Activated CD8-positive, alpha-beta T cell treated with anti-CD3 and anti-CD28 coated beads for 36 hours (primary cell): ENCODE data around the gene PNLIPRP3. TPM values are rescaled to one million over a fixed set of nuclear protein-coding genes. Genes with fewer than 3 reads are reported as not detected.

Experiments used
- ATAC-seq: fragments of 200-7000 bp; cut with Tn5 transposase; one replicate; pipeline ENCODE4 v1.10.0; 2021; ENCODE audit warnings: mild to moderate bottlenecking, moderate library complexity
- CTCF ChIA-PET: fragments of 350-600 bp; sonication (Branson Sonifier 250); formaldehyde crosslinking; loops from one replicate; lab custom pipeline; 2021; ENCODE audit warnings: antibody characterized with exemption; lab: Charles Lee
- POLR2A ChIA-PET: fragments of 350-600 bp; sonication (Branson Sonifier 250); formaldehyde crosslinking; loops from one replicate; lab custom pipeline; 2021; ENCODE audit warnings: antibody characterized with exemption; lab: Charles Lee
- DNase-seq: peaks from one replicate; pipeline ENCODE4 v3.0.0-alpha.2; 2020
- H3K27ac Mint-ChIP-seq: one replicate; pipeline ENCODE4 v1.8.0; 2021; ENCODE audit warnings: mild to moderate bottlenecking, mixed read lengths
- H3K27me3 Mint-ChIP-seq: one replicate; pipeline ENCODE4 v1.8.0; 2021; ENCODE audit warnings: mixed read lengths
- H3K36me3 Mint-ChIP-seq: one replicate; pipeline ENCODE4 v1.8.0; 2021; ENCODE audit warnings: low read depth, mixed read lengths
- H3K4me1 Mint-ChIP-seq: one replicate; pipeline ENCODE4 v1.8.0; 2021; ENCODE audit warnings: low read depth, mixed read lengths
- H3K4me3 Mint-ChIP-seq: one replicate; pipeline ENCODE4 v1.8.0; 2021; ENCODE audit warnings: mild to moderate bottlenecking, moderate library complexity, mixed read lengths
- H3K9me3 Mint-ChIP-seq: one replicate; pipeline ENCODE4 v1.8.0; 2021; ENCODE audit warnings: mixed read lengths
- intact Hi-C: fragments of 100-400 bp; cut with micrococcal nuclease; formaldehyde crosslinking; loops from one replicate; pipeline ENCODE4 v1.10.0; 2022
- total RNA-seq, 2 experiments: library from RNA; stranded (reverse); gene quantifications; one replicate each; pipeline ENCODE4 v1.2.3, GENCODE V29; 2021
- TF ChIP-seq, protein P1 (sequence below): fragments of 200-600 bp; IDR thresholded peaks from one replicate; pipeline ENCODE4 v1.8.0; 2022; ENCODE audit warnings: antibody characterized with exemption, mild to moderate bottlenecking

Gene PNLIPRP3
- total RNA-seq, 2 experiments from 2014 or later: not detected

DNA sequence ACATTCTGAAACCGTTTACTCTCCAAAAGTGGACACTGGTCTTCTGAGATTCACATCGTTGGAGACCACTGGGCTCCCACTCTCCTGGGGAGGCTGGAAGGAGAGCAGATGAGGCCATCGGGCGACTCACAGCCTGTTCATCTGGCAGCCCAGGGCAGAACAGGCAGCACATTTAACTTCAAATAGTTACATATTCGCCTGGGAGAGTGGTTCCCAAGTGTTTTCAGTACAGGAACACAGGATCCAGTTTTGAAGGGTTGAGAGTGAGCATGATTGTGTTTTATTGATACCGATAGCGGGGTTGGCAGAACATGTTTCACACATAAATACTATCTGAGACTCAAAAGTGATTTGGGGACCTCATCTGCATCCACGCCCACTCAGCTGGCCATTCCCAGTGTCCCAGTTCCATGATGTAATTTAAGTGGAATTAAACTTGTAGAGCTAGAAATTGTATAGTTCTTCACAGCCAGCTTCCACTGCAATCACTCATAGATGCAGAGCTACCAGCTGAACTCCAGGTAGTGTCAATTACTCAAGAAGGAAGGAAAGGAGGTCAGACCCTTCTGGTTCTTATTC, 95.2 kb downstream of the PNLIPRP3 start:
- ATAC-seq (no peak), DNase-seq (no peak)
- no peaks in the 10 kb centered on the region for H3K36me3 Mint-ChIP-seq
- intact Hi-C loops: no loop called here
- ChIA-PET CTCF (interaction anchor here (0.7 to 1.5 kb wide), 3 partner anchors 9 to 15 kb away, joined by 3 to 4 read pairs (median 3); no protein-coding TSS in a partner anchor), POLR2A (no interaction called here)
- TF ChIP-seq, protein P1, sequence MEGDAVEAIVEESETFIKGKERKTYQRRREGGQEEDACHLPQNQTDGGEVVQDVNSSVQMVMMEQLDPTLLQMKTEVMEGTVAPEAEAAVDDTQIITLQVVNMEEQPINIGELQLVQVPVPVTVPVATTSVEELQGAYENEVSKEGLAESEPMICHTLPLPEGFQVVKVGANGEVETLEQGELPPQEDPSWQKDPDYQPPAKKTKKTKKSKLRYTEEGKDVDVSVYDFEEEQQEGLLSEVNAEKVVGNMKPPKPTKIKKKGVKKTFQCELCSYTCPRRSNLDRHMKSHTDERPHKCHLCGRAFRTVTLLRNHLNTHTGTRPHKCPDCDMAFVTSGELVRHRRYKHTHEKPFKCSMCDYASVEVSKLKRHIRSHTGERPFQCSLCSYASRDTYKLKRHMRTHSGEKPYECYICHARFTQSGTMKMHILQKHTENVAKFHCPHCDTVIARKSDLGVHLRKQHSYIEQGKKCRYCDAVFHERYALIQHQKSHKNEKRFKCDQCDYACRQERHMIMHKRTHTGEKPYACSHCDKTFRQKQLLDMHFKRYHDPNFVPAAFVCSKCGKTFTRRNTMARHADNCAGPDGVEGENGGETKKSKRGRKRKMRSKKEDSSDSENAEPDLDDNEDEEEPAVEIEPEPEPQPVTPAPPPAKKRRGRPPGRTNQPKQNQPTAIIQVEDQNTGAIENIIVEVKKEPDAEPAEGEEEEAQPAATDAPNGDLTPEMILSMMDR: no peak
- peaks cover 1% of the 10 kb centered on the region for H3K27me3 Mint-ChIP-seq
- no peak overlapping the region for H3K4me3 Mint-ChIP-seq
- no peaks in the 10 kb centered on the region for H3K4me1 Mint-ChIP-seq
- H3K9me3 Mint-ChIP-seq: no peaks in the 10 kb centered on the region
- H3K27ac Mint-ChIP-seq: no peak overlapping the region

DNA sequence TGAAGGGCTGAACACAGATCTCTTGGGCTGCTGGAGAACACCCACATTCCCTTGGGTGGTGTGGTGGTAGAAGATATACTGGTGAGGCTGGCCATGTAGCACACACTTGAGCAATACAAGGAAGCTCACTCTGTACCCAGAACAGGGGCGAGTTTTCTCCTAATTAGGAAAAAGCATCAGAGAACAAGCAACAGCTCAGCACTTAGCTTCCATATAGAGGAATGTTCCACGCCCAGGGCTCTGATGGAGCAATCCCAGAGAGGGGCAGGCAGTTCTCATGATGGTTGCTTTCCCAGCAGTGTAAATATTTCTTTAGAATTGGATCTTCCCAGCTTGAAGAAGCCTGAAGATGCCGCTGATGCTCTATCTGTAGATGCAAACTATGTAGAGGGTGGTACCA, 97.1 kb downstream of the PNLIPRP3 start:
- H3K9me3 Mint-ChIP-seq: no peaks in the 10 kb centered on the region
- no peak for ATAC-seq
- intact Hi-C loops: no loop called here
- no peak overlapping the region for H3K4me3 Mint-ChIP-seq
- H3K4me1 Mint-ChIP-seq: no peaks in the 10 kb centered on the region
- CTCF ChIA-PET: interaction anchor here (0.9 to 2.0 kb wide), 3 partner anchors 9 to 35 kb away, joined by 3 to 5 read pairs (median 5); no protein-coding TSS in a partner anchor
- H3K27me3 Mint-ChIP-seq: peaks cover 1% of the 10 kb centered on the region
- POLR2A ChIA-PET: no interaction called here
- H3K36me3 Mint-ChIP-seq: no peaks in the 10 kb centered on the region
- H3K27ac Mint-ChIP-seq: no peak overlapping the region
- DNase-seq: no peak
- TF ChIP-seq, protein P1: no peak

DNA sequence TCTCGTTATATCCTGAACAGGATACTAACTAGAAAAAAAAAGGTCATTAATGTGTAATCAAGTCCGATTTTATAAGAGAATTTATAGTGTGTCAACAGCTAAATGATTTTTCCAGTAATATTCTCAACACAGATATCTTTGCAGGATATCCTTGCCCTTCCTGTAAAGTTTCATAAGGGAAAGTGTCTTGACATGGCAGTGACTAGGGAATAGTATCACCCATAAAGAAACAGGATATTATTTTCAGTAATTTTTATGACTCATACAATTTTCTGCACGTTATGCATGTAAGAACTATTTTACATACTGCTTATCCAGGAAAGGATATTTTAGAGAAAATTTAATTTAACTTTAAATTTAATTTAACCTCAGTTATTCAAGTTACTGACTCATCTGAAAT, 98.6 kb downstream of the PNLIPRP3 start:
- no peaks in the 10 kb centered on the region for H3K9me3 Mint-ChIP-seq
- TF ChIP-seq, protein P1: no peak
- no peak for DNase-seq
- H3K4me1 Mint-ChIP-seq: no peaks in the 10 kb centered on the region
- intact Hi-C loops: no loop called here
- ATAC-seq: no peak
- H3K4me3 Mint-ChIP-seq: no peak overlapping the region
- peaks cover 4% of the 10 kb centered on the region for H3K27me3 Mint-ChIP-seq
- ChIA-PET POLR2A (no interaction called here), CTCF (interaction anchor here (2.0 kb wide), 1 partner anchor 10 kb away, joined by 5 read pairs; no protein-coding TSS in a partner anchor)
- H3K27ac Mint-ChIP-seq: no peak overlapping the region
- no peaks in the 10 kb centered on the region for H3K36me3 Mint-ChIP-seq

Other genes starting within 250 kb of the PNLIPRP3 start
- gene GFRA1, start 154.6 kb upstream of the PNLIPRP3 start, total RNA-seq: not detected
- gene CCDC172, start 103.4 kb upstream of the PNLIPRP3 start, total RNA-seq: not detected
- gene PNLIP, start 118.1 kb downstream of the PNLIPRP3 start, total RNA-seq: not detected
- not detected for gene PNLIPRP1, start 163.1 kb downstream of the PNLIPRP3 start, total RNA-seq
- not detected for gene PNLIPRP2, start 193.1 kb downstream of the PNLIPRP3 start, total RNA-seq